ENCODE results near the gene NTSR1.

Gene NTSR1

DNA sequence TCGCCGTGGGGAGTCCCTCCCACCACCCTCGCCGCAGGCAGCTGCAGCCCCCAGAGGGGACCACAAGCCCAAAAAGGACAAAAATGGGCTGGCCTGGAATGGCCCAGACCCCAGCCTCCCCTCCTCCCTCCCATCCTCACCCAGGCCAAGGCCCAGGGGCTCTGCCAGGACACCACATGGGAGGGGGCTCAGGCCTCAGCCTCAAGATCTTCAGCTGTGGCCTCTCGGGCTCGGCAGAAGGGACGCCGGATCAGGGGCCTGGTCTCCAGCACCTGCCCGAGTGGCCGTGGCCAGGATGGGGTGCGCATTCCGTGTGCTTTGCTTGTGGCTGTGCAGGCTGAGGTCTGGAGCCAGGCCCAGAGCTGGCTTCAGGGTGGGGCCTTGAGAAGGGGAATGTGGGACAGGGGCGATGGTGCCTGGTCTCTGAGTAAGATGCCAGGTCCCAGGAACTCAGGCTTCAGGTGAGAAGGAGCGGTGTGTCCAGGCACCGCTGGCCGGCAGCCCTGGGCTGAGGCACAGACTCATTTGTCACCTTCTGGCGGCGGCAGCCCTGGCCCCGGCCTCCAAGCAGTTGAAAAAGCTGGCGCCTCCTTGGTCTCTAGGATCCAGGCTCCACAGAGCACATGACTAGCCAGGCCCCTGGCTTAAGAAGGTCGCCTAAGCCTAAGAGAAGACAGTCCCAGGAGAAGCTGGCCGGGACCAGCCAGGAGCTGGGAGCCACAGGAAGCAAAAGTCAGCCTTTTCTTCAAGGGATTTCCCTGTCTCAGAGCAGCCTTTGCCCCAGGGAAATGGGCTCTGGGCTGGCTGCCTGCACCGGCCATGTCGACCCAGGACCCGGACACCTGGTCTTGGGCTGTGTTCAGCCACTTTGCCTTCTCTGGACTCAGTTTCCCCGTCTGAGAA is 52.5 kb downstream of the NTSR1 start:
- TF ChIP-seq, protein P1, sequence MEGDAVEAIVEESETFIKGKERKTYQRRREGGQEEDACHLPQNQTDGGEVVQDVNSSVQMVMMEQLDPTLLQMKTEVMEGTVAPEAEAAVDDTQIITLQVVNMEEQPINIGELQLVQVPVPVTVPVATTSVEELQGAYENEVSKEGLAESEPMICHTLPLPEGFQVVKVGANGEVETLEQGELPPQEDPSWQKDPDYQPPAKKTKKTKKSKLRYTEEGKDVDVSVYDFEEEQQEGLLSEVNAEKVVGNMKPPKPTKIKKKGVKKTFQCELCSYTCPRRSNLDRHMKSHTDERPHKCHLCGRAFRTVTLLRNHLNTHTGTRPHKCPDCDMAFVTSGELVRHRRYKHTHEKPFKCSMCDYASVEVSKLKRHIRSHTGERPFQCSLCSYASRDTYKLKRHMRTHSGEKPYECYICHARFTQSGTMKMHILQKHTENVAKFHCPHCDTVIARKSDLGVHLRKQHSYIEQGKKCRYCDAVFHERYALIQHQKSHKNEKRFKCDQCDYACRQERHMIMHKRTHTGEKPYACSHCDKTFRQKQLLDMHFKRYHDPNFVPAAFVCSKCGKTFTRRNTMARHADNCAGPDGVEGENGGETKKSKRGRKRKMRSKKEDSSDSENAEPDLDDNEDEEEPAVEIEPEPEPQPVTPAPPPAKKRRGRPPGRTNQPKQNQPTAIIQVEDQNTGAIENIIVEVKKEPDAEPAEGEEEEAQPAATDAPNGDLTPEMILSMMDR (IDR thresholded peaks at IDR 0.05; ENCODE audit: low read depth, low read length) = no peak
- Histone ChIP-seq H3K4me1 (no peaks in the 10 kb centered on the region), H3K27me3 (no peaks in the 10 kb centered on the region), H3K36me3 (no peaks in the 10 kb centered on the region), H3K9me3 (no peaks in the 10 kb centered on the region), H3K4me3 (ENCODE audit: low read depth, low read length) (no peak overlapping the region)
- no peak for DNase-seq

DNA sequence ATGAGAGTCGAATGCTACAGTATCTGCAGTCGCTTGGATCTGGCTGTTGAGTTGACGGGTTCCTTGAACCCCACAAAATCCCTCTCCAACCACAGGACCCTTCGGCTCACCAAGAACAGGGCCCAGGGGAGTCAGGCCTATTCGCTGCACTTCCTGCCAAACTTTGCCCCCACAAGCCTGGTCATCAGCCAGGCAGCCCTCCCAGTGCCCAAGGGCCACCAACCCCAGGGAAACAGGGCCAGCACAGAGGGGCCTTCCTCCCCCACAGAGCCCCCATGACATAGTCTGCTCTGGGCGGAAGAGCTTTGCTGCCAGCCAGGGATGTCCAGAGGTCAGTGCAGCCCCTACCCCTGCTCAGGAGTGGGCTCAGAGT is 53.1 kb downstream of the NTSR1 start:
- no peaks in the 10 kb centered on the region for H3K36me3 ChIP-seq
- H3K4me1 ChIP-seq = peaks cover 4% of the 10 kb centered on the region
- DNase-seq = no peak
- H3K27me3 ChIP-seq = no peaks in the 10 kb centered on the region
- H3K4me3 ChIP-seq (ENCODE audit: low read depth, low read length) = no peak overlapping the region
- no peaks in the 10 kb centered on the region for H3K9me3 ChIP-seq
- TF ChIP-seq, protein P1 (IDR thresholded peaks at IDR 0.05; ENCODE audit: low read depth, low read length) = no peak

DNA sequence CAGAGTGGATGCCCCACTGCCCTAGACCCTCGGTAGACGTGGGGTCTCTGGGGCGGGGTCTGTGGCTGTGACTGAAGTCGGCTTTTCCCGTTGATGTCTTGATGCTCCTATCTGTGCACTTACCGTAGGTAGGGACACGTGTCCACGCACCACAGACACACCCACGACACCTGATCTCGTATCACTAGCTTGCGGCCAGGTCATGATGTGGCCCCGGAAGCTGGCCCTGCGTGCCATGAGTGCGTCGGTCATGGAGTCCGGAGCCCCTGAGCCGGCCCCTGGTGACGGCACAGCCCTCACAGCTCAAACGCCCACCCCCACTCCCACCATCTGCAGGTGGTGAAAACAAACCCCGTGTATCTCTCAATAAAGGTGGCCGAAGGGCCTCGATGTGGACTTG is 53.7 kb downstream of the NTSR1 start:
- H3K4me3 ChIP-seq (ENCODE audit: low read depth, low read length) = no peak overlapping the region
- TF ChIP-seq, protein P1 (IDR thresholded peaks at IDR 0.05; ENCODE audit: low read depth, low read length) = no peak

DNA sequence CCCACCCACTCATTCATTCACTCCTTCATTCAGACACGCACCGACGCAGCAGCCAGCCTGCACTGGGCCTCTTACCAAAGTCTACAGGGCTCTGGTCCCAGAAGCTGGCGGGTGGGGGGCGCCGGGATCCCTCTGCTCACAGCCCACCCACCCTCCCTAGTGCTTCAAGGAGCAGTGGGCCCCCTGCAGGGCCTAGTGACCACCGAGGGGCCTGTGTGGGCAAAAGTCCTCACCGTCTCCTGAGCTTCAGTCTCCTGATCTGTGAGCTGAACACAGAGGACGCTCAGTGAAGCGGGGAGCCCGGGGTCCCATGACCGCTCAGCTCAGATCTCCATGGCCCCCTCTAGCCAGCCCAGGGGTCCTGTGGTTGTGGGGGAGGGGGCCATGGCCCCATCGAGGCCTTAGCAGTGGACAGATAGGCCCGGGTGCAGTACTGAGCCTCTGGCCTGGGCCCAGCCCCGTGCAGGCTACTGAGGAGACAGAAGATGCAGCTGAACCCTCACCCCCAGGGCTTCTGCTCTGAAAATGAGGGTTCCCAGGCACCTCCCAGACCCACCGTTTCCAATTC is 54.2 kb downstream of the NTSR1 start:
- Histone ChIP-seq H3K4me3 (ENCODE audit: low read depth, low read length) (no peak overlapping the region), H3K27me3 (no peaks in the 10 kb centered on the region), H3K36me3 (no peaks in the 10 kb centered on the region), H3K4me1 (peaks cover 4% of the 10 kb centered on the region), H3K9me3 (no peaks in the 10 kb centered on the region)
- TF ChIP-seq, protein P1 (IDR thresholded peaks at IDR 0.05; ENCODE audit: low read depth, low read length) = no peak
- DNase-seq = no peak

More for the DNA sequence above, 53.7 kb downstream of the NTSR1 start:
- H3K27me3 ChIP-seq = no peaks in the 10 kb centered on the region
- no peaks in the 10 kb centered on the region for H3K9me3 ChIP-seq
- no peaks in the 10 kb centered on the region for H3K36me3 ChIP-seq
- H3K4me1 ChIP-seq = peaks cover 4% of the 10 kb centered on the region
- no peak for DNase-seq

DNA sequence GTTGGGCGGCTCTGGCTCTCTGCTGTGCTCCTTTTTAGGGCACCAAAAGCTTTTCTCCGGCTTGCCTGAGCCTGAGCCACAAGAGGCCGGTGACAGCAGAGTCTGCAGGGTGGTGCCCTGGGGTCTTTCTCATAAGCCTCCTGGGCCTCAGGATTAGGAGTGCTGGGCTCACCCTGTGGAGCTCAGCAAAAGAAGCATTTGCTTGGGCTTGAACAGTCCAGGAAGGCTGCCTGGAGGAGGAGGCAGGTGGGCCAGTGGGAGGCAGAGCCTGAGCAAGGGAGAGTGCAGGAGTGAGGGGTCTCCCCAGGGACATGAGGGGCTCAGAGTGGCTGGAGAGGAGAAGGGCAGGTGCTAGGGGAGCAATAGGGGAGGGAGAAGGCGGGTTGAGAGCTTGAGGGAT is 54.8 kb downstream of the NTSR1 start:
- no peaks in the 10 kb centered on the region for H3K36me3 ChIP-seq
- no peak for DNase-seq
- no peaks in the 10 kb centered on the region for H3K27me3 ChIP-seq
- TF ChIP-seq, protein P1 (IDR thresholded peaks at IDR 0.05; ENCODE audit: low read depth, low read length) = no peak
- no peak overlapping the region for H3K4me3 ChIP-seq (ENCODE audit: low read depth, low read length)
- H3K9me3 ChIP-seq = no peaks in the 10 kb centered on the region
- H3K4me1 ChIP-seq = peaks cover 4% of the 10 kb centered on the region

Measured in BE2C (cell line).